T-helper 1 cell (primary cell): Measurements from ENCODE around the gene NENF.
A peak's percentile ranks its signal among the peaks of the same experiment; 100 is the strongest.
"Not testable (repeated sequence)": the region's sequence is repeated elsewhere in the genome, so short reads cannot be mapped to it uniquely, and the experiment has no call there.

ENCODE experiments used
- DNase-seq, 5 donors: peaks; one replicate each; pipeline ENCODE4 v3.0.0-alpha.2; 2012 to 2020

Gene NENF

GRCh38 chr1:212460376-212460775 lies 27.7 kb downstream of the NENF start:
- DNase-seq = no peak

- no peak for DNase-seq
Observed at GRCh38 chr1:212461916-212462660, 29.4 kb downstream of the NENF start.

GRCh38 chr1:212463565-212464285 lies 31.0 kb downstream of the NENF start:
- no peak for DNase-seq

GRCh38 chr1:212465311-212465710 lies 32.6 kb downstream of the NENF start:
- DNase-seq = no peak

- DNase-seq = no peak
Observed at GRCh38 chr1:212466437-212466836, 33.7 kb downstream of the NENF start.

GRCh38 chr1:212466898-212467650 lies 34.4 kb downstream of the NENF start:
- DNase-seq = no peak

GRCh38 chr1:212467843-212468482 lies 35.2 kb downstream of the NENF start:
- no peak for DNase-seq

- DNase-seq = no peak
Observed at GRCh38 chr1:212470059-212470458, 37.3 kb downstream of the NENF start.

GRCh38 chr1:212471286-212471685 lies 38.6 kb downstream of the NENF start:
- DNase-seq = no peak

GRCh38 chr1:212471891-212472675 lies 39.4 kb downstream of the NENF start:
- DNase-seq = no peak

GRCh38 chr1:212473729-212474128 lies 41.0 kb downstream of the NENF start:
- DNase-seq = no peak

GRCh38 chr1:212475151-212475550 lies 42.4 kb downstream of the NENF start:
- DNase-seq = no peak

GRCh38 chr1:212475831-212476230 lies 43.1 kb downstream of the NENF start:
- not testable (repeated sequence) for DNase-seq

- DNase-seq = peak; percentile 22 to 74 (median 57)
Observed at GRCh38 chr1:212477014-212477679, 44.4 kb downstream of the NENF start.

- DNase-seq = no peak
Observed at GRCh38 chr1:212477680-212478466, 45.2 kb downstream of the NENF start.

- no peak for DNase-seq
Observed at GRCh38 chr1:212478467-212479025, 45.8 kb downstream of the NENF start.

GRCh38 chr1:212479188-212479587 lies 46.5 kb downstream of the NENF start:
- DNase-seq = no peak

GRCh38 chr1:212480711-212481437 lies 48.2 kb downstream of the NENF start:
- DNase-seq = not testable (repeated sequence)

- DNase-seq = no peak
Observed at GRCh38 chr1:212481438-212481767, 48.7 kb downstream of the NENF start.
